Nephron (organoid): ENCODE measurements around the gene ABCA5.
A peak's percentile ranks its signal among the peaks of the same experiment; 100 is the strongest.

Source experiments
- H3K27ac Mint-ChIP-seq, 3 experiments: 2 replicates each; pipeline ENCODE4 v1.8.0; 2020; ENCODE audit warnings: mixed read lengths in 3 of 3, mild to moderate bottlenecking in 2 of 3, moderate library complexity in 1 of 3
- H3K27me3 Mint-ChIP-seq: 2 replicates; pipeline ENCODE4 v1.8.0; 2021; ENCODE audit warnings: low read depth, mild to moderate bottlenecking, moderate library complexity, mixed read lengths
- H3K36me3 Mint-ChIP-seq: 2 replicates; pipeline ENCODE4 v1.8.0; 2020; ENCODE audit warnings: low read depth, mixed read lengths
- H3K4me1 Mint-ChIP-seq: 2 replicates; pipeline ENCODE4 v1.8.0; 2020; ENCODE audit warnings: mixed read lengths
- H3K4me3 Mint-ChIP-seq, 3 experiments: 2 replicates each; pipeline ENCODE4 v1.8.0; 2020; ENCODE audit warnings: mild to moderate bottlenecking in 3 of 3, mixed read lengths in 3 of 3, moderate library complexity in 2 of 3
- H3K9me3 Mint-ChIP-seq: 2 replicates; pipeline ENCODE4 v1.8.0; 2020; ENCODE audit warnings: mixed read lengths
- CTCF ChIP-seq, 3 experiments: fragments of 200-600 bp; sonication (generic); IDR thresholded peaks; one replicate each; pipeline ENCODE4 v1.5.0; 2021; ENCODE audit warnings: antibody characterized with exemption in 3 of 3; ENCODE audit not compliant: unreplicated experiment in 3 of 3

ABCA5 gene

GRCh38 chr17:69336996-69337395, 10.1 kb upstream of the ABCA5 start:
- Mint-ChIP-seq H3K4me1 (peaks cover 9% of the 10 kb centered on the region), H3K36me3 (no peaks in the 10 kb centered on the region), H3K27me3 (no peaks in the 10 kb centered on the region), H3K4me3 (no peak overlapping the region), H3K9me3 (peaks cover 11% of the 10 kb centered on the region), H3K27ac (no peak overlapping the region)
- no peak for TF ChIP-seq CTCF (IDR thresholded peaks at IDR 0.05; ENCODE audit: unreplicated experiment in 3 of 3)

- Mint-ChIP-seq H3K4me3 (no peak overlapping the region), H3K27ac (no peak overlapping the region), H3K4me1 (peaks cover 9% of the 10 kb centered on the region), H3K27me3 (no peaks in the 10 kb centered on the region), H3K36me3 (no peaks in the 10 kb centered on the region), H3K9me3 (peaks cover 11% of the 10 kb centered on the region)
- TF ChIP-seq CTCF (IDR thresholded peaks at IDR 0.05; ENCODE audit: unreplicated experiment in 3 of 3): no peak
Measured at GRCh38 chr17:69336580-69336979, 9.6 kb upstream of the ABCA5 start.

- TF ChIP-seq CTCF (IDR thresholded peaks at IDR 0.05; ENCODE audit: unreplicated experiment in 3 of 3): peak; percentile 27 to 50 (median 32)
- Mint-ChIP-seq H3K27me3 (no peaks in the 10 kb centered on the region), H3K4me1 (peaks cover 7% of the 10 kb centered on the region), H3K9me3 (peaks cover 11% of the 10 kb centered on the region), H3K4me3 (no peak overlapping the region), H3K27ac (no peak overlapping the region), H3K36me3 (no peaks in the 10 kb centered on the region)
Measured at GRCh38 chr17:69335058-69335457, 8.1 kb upstream of the ABCA5 start.

GRCh38 chr17:69333561-69333960, 6.6 kb upstream of the ABCA5 start:
- Mint-ChIP-seq H3K27ac (no peak overlapping the region), H3K9me3 (peaks cover 9% of the 10 kb centered on the region), H3K4me1 (no peaks in the 10 kb centered on the region), H3K4me3 (no peak overlapping the region), H3K27me3 (peaks cover 4% of the 10 kb centered on the region), H3K36me3 (no peaks in the 10 kb centered on the region)
- TF ChIP-seq CTCF (IDR thresholded peaks at IDR 0.05; ENCODE audit: unreplicated experiment in 3 of 3): no peak

GRCh38 chr17:69331756-69332155, 4.8 kb upstream of the ABCA5 start:
- H3K27ac Mint-ChIP-seq: no peak overlapping the region
- no peak overlapping the region for H3K4me3 Mint-ChIP-seq
- peaks cover 5% of the 10 kb centered on the region for H3K9me3 Mint-ChIP-seq
- peaks cover 10% of the 10 kb centered on the region for H3K27me3 Mint-ChIP-seq
- TF ChIP-seq CTCF (IDR thresholded peaks at IDR 0.05; ENCODE audit: unreplicated experiment in 3 of 3): no peak
- no peaks in the 10 kb centered on the region for H3K36me3 Mint-ChIP-seq
- no peaks in the 10 kb centered on the region for H3K4me1 Mint-ChIP-seq

GRCh38 chr17:69326377-69327059, 415 bp downstream of the ABCA5 start:
- TF ChIP-seq CTCF (IDR thresholded peaks at IDR 0.05; ENCODE audit: unreplicated experiment in 3 of 3): no peak
- Mint-ChIP-seq H3K9me3 (no peaks in the 10 kb centered on the region), H3K27me3 (peaks cover 32% of the 10 kb centered on the region), H3K4me3 (peak overlapping the region; percentile 86 to 89 (median 88)), H3K36me3 (no peaks in the 10 kb centered on the region), H3K4me1 (peaks cover 10% of the 10 kb centered on the region), H3K27ac (peak overlapping the region in 2 of 3 experiments; percentile 35 to 89)
